Suppressor macrophage (primary cell): ENCODE data around the gene METTL23.
A peak's percentile ranks its signal among the peaks of the same experiment; 100 is the strongest.
"Not testable (repeated sequence)": the region's sequence is repeated elsewhere in the genome, so short reads cannot be mapped to it uniquely, and the experiment has no call there.

Source experiments
- DNase-seq, 4 experiments: peaks; one replicate each; pipeline ENCODE4 v3.0.0-alpha.2; 2020 to 2022

Gene METTL23

GRCh38 chr17:76714336-76714735 lies 12.3 kb upstream of the METTL23 start:
- DNase-seq: no peak

DNA sequence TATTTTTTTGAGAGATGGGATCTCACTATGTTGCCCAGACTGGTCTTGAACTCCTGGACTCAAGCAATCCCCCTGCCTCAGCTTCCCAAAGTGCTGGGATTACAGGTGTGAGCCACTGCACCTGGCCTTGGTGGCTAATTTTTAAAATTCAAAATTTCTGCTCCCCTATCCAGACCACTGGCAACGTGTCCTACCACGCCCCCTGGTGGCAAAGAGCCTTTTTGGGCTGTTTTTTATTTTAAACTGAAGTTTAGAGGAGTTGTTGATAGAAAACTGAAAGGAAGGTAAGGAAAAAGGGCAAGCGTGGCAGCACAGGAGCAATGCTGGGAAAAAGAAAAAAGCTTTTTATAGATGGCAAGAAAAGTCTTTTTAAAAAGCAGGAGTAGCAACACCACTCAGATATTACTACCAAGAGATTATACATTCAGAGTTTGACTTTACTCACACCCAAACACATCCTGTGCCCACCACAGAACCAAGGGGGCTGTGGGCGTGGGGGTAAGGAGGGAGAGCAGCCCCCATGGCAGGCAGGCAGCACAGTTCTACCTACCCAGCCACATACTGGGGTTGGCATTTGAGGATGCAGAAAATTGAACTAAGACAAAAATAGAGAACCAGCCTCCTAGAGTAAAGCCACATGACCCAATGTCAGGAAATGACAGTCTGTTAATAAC lies 11.7 kb upstream of the METTL23 start:
- DNase-seq: peak; percentile 65 to 87 (median 82)

GRCh38 chr17:76715496-76715830 lies 11.2 kb upstream of the METTL23 start:
- no peak for DNase-seq

GRCh38 chr17:76716146-76716838 lies 10.3 kb upstream of the METTL23 start:
- peak; percentile 70 to 93 (median 78) for DNase-seq

- no peak for DNase-seq
Measured at GRCh38 chr17:76716839-76717215, 9.8 kb upstream of the METTL23 start.

DNA sequence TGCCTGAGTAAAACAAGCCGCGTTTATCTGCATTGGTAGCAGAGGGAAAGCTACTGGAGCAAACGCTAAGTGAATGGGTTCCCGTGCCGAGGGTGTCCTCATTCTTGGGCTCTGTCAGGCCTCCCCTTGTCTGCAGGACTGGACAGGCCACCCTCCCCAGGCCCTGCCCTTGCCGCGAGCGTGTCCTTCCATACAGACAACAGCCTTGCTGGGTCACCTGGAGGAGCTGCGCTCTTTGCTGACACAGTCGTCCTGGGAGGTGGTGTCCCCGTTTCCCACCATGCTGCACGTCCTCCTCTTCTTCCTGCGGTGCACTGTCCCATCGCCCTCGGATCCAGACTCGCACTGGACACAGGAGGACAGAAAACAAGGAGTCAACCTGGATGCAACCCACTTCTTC lies 8.1 kb upstream of the METTL23 start:
- no peak for DNase-seq

DNA sequence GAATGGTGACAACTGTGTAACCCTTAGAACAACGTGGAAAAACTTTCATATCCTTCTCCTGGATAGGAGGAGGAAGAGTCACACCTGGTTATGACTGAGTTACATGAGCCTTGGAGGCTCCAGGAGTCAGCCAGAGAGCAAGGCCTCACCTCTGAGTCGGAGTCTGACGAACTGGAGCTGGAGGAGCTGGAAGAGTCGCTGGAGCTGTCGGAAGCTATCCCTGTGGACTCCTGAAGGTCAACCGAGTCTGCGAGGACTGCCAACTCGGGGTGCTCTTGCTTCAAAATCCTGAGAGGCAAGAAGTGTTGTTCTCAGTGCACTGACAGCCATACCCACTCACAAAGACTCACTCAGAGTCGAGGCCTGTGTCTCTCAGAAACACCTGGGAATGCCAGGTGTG lies 6.4 kb upstream of the METTL23 start:
- DNase-seq: no peak

GRCh38 chr17:76720941-76721340 lies 5.7 kb upstream of the METTL23 start:
- no peak for DNase-seq

DNA sequence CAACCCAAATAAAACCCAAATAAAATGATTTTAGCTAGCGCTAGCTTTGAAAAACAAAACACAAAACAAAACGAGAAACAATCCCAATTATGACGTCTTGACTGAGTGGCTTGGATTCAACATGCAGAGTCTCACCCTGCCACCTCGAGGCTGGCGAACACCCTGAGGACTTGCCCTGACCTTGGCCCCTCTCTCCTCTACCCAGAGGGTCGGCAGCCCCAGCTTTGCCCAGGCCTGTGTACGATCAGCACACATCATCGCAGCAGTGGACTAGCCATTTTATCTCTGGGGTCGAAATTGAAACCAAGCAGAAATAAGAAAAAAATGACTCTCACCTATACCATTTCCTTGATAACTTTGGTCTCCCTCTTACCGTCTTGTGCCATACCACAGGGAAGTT lies 5.2 kb upstream of the METTL23 start:
- no peak for DNase-seq

DNA sequence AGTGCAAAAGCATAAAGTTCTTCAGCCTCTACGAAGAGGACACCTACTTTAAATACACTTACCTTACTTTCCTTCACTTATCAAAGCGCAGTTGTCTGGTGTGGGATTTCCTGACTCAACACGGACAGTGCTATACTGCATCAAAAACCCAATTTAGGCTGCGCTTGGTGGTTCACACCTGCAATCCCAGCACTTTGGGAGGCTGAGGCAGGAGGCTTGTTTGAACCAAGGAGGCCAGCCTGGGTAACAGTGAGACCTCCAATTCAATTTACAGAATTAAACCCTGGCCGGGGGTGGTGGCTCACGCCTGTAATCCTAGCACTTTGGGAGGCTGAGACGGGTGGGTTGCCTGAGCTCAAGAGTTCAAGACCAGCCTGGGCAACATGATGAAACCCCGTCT lies 4.4 kb upstream of the METTL23 start:
- no peak for DNase-seq

DNA sequence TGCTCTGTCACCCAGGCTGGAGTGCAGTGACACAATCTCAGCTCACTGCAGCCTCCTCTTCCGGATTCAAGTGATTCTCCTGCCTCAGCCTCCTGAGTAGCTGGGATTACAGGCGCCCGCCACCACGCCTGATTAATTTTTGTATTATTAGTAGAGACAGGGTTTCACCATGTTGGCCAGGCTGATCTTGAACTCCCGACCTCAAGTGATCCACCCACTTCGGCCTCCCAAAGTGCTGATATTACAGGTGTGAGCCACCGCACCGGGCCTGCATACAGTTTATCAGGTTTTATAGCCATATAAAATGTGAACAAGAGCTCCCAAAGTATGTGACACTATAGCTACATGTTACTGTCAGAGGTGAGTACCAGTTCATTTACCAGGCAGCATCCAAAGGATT lies 3.7 kb upstream of the METTL23 start:
- DNase-seq: not testable (repeated sequence)

GRCh38 chr17:76723812-76724211 lies 2.8 kb upstream of the METTL23 start:
- no peak for DNase-seq

DNA sequence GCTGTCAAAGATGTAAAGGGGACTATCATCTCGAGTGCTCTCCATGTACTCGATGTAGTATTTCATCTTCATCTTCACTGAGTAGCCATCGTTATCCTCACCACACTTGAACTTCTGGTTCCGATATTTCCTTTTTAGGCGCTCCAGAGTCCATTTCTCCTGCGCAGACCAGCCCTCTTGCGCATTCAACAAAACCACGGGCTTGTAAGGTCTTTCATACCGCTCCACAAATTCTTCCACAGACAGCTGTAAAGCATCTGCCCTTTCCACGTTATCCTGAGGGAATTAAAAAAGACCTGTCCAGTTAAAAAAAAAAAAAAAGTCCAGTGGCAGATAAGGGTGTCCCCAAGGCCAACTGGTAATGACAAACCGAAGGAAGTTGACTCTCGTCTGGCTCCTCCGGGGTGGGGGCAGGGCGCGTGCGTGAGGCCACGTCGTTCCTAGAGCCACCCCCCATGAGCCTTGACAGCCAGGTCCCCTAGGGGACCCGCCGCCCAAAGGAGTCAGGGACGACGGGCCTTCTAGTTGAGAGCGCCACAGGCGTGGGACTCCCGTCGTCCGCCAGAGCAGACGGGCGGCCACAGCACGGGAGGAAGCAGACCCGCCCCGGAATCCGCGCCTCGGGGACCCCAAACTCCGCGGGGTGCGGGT lies 934 bp upstream of the METTL23 start:
- peak; percentile 68 to 87 (median 76) for DNase-seq

DNA sequence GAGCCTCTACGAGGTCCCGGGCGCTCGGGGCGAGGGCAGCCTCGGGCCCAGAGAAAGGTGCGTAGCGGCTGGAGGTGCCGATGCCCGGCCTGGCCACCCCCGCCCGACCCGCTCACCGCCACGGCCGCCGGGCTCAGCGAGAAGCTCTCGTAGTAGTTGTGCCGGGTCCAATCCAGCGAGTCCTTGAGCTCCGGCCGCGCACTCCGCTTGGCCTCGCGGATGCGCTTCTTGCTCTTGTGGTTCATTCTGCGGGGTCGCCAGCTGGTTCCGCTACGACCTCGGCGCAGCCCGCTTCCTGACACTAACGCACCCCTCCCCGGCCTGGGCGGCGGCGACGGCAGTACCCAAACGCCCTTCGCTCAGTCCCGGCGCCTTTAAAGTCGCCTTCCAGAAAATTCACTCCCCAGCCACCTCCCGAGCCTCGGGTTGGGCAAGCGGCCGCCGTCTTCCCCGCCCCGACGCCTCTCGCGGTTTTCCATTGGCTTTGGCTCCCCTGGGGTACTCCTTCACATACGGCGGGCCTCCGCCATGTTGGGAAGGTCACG lies 336 bp upstream of the METTL23 start, which contains the start of gene JMJD6:
JMJD6 (minus strand) TSS at position 376 of the 545 bp plus-strand sequence; CDS start at position 245, 131 bp downstream.
- DNase-seq: peak; percentile 97 to 99 (median 98)

DNA sequence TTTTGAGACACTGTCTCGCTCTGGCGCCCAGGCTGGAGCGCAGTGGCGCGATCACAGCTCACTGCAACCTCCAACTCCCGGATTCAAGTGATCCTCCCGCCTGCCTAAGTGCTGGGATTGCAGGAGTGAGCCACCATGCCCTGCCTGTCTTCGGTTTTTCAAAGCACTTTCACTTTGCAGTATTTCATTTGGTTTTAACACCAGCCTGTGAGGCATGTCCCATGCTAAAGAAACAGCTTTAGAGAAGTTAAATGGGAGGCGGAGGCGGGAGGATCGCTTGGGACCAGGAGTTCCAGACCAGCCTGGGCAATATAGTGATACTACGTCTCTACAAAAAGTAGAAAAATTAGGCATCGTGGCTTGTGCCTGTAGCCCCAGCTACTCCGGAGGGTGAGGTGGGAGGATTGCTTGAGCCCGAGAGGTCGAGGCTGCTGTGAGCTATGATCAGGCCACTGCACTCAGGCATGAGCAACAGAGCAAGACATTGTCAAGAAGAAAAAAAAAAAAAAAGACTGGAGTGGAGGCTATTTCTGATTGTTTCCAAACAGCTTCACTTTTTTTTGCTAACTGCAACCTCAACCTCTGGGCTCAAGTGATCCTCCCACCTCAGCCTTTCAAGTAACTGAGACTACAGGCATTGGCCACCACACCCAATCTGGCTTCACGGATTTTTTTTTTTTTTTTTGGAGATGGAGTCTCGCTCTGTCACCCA lies 1.3 kb downstream of the METTL23 start:
- DNase-seq: peak; percentile 44 to 72 (median 61)

GRCh38 chr17:76731800-76732733 lies 5.4 kb downstream of the METTL23 start:
- not testable (repeated sequence) for DNase-seq

GRCh38 chr17:76732734-76733617 lies 6.3 kb downstream of the METTL23 start:
- no peak for DNase-seq

DNA sequence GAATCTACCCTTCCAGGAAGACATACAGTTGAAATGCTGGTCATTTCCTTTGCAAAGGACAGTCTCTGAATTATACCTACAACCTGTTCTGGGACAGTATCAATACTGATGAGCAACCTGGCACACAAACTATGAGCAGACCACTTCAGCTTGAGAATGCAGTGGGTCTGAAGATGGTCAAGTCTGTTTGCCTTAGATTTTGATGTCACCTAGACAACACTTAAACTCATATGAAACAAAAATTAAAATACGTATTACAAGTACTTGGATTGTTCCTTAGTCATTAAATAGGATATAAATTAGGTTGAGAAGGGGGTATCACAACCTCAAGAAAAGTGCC lies 6.9 kb downstream of the METTL23 start:
- DNase-seq: no peak

- DNase-seq: peak; percentile 53 to 76 (median 68)
Measured at GRCh38 chr17:76734080-76734840, 7.6 kb downstream of the METTL23 start.

- DNase-seq: peak in 3 of 4 experiments; percentile 9 to 46 (median 37)
Measured at GRCh38 chr17:76735006-76735405, 8.4 kb downstream of the METTL23 start.
